ENCODE measurements around the gene PDGFD.

PDGFD gene

DNA sequence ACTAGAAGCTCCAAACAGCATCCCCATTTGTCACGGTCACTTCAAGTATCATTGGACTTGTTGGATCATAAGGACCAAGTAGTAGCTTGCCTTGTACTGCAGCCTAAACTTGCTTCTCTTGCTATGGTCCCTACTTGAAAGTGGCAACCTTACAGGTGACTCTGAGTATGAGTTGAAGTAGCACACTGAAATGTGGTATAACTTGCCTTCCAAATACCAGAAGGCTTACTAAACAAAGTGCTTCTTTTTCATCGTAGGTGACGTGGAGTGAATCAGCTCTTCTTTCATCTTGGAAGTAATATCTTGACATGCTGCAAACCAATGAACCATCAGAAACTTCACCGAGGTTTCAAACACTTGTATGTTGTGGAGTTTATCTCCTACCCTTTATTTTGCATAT lies 296.5 kb downstream of the PDGFD start:
- no peaks in the 10 kb centered on the region for H3K9me3 Mint-ChIP-seq
- H3K36me3 Mint-ChIP-seq (ENCODE audit: low read depth), result no peaks in the 10 kb centered on the region
- H3K4me1 Mint-ChIP-seq (ENCODE audit: low read depth), result no peaks in the 10 kb centered on the region
- no peak overlapping the region for H3K27ac Mint-ChIP-seq
- H3K27me3 Mint-ChIP-seq, result no peaks in the 10 kb centered on the region
- DNase-seq, result no peak
- no peak overlapping the region for H3K4me3 Mint-ChIP-seq

DNA sequence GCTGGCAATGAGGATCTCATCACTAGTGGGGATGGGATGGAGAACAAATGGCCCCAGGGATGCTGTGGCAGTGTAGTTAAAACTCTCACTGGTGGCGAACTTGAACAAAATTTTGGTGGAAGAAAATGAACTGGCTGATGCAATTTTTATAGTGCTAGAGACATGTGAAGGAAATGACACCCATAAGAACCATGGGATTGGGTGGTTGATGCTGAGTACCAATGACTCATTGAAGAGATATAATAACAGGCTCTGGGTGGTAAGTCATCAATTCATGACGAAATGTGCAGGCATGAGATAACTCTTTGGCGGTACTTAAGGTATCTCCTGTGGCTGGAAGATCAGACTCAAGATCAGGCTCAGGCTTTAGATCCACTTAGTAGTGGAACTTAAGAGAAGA lies 300.4 kb downstream of the PDGFD start:
- no peaks in the 10 kb centered on the region for H3K9me3 Mint-ChIP-seq
- no peak overlapping the region for H3K4me3 Mint-ChIP-seq
- H3K4me1 Mint-ChIP-seq (ENCODE audit: low read depth), result no peaks in the 10 kb centered on the region
- H3K27me3 Mint-ChIP-seq, result no peaks in the 10 kb centered on the region
- no peaks in the 10 kb centered on the region for H3K36me3 Mint-ChIP-seq (ENCODE audit: low read depth)
- DNase-seq, result no peak
- H3K27ac Mint-ChIP-seq, result no peak overlapping the region

DNA sequence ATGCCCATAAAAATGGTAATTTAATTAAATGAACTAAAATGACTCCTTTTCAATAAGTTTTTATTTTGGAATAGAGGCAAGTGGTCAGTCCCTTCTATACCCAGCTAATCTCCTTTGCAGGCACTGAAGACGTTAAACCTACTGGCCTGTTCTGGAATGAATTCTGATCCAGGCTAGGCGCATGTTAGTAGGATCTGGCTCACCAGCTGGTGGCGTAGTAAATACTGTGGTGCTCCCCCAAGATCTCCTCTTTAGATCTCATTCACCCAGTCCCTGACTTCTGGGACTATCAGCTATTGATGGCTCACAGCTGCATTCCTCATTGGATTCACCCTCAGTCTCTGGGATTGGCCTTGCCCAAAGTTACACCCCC lies 301.2 kb downstream of the PDGFD start:
- no peak overlapping the region for H3K4me3 Mint-ChIP-seq
- H3K4me1 Mint-ChIP-seq (ENCODE audit: low read depth), result no peaks in the 10 kb centered on the region
- no peaks in the 10 kb centered on the region for H3K36me3 Mint-ChIP-seq (ENCODE audit: low read depth)
- peaks cover 1% of the 10 kb centered on the region for H3K9me3 Mint-ChIP-seq
- no peak overlapping the region for H3K27ac Mint-ChIP-seq
- no peak for DNase-seq
- H3K27me3 Mint-ChIP-seq, result no peaks in the 10 kb centered on the region

DNA sequence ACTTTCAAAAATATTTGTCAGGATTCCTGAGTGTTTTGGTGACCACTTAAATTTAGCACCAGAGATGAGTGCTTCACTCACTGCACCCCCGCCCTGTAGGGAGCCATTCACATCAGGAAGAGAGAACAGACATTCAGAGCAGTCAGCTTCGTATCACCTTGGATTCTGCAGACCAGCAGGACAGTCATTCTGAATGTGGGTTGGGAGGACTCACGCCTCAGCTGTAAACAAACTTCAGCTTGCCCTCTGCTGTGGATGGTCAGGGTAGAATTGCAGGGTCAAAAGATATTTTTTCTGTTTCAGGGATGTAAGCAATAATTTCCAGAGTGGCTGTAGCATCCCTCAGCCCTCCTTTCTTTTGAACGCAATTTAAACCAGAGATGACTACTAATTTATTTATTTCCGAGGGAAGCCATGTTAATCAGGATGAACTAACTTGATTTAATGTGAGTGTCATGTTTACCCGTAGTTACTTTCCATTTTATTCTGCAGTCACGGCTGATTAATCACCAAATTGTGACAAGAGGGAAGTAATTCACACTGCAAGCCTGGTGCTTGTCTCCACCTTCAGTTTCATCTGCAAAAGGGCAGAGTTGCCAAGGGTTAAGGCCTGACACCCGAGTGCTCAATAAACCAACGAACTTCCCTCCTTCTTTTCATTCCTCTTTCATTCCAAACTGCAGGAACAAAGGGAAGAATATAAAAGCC lies 301.7 kb downstream of the PDGFD start:
- Mint-ChIP-seq H3K9me3 (peaks cover 2% of the 10 kb centered on the region), H3K4me3 (no peak overlapping the region), H3K4me1 (ENCODE audit: low read depth) (no peaks in the 10 kb centered on the region), H3K27ac (no peak overlapping the region), H3K36me3 (ENCODE audit: low read depth) (no peaks in the 10 kb centered on the region), H3K27me3 (no peaks in the 10 kb centered on the region)
- no peak for DNase-seq

Data from activated T-cell treated with anti-CD3 and anti-CD28 coated beads, Interleukin-2, amount 50 U/mL, for 24 hours (primary cell).